ENCODE results near the gene DCAF6.

The DCAF6 gene

DNA sequence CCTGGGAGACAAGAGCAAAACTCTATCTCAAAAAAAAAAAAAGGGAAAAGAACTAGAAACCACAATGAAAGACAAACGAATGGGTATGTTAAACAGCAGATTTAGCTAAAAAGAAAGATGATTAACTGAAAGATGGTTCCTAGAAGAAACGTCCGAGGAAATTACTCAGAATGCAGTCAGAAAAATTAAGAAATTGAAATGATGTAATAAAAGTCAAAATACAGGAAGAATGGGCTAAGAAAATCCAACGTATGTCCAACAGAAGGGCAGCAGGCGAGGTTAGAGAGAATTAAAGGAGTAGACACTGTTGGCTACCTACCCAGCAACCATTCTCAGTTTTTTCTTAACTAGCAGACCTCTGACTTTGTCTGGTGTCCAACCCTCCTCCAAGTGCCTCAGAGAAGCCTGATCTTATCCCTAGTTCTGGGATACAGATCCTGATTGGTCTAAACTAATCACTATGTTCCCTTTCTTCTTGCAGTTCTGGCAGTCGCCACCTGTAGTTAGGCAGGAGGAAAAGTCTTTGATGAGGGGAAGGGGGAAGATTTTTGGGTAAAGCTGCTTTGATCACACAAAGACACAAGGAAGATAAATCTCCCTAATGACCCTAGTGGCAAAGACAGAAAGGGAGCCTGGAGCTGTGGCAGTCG lies 174.5 kb downstream of the DCAF6 start:
- no peak for DNase-seq

DNA sequence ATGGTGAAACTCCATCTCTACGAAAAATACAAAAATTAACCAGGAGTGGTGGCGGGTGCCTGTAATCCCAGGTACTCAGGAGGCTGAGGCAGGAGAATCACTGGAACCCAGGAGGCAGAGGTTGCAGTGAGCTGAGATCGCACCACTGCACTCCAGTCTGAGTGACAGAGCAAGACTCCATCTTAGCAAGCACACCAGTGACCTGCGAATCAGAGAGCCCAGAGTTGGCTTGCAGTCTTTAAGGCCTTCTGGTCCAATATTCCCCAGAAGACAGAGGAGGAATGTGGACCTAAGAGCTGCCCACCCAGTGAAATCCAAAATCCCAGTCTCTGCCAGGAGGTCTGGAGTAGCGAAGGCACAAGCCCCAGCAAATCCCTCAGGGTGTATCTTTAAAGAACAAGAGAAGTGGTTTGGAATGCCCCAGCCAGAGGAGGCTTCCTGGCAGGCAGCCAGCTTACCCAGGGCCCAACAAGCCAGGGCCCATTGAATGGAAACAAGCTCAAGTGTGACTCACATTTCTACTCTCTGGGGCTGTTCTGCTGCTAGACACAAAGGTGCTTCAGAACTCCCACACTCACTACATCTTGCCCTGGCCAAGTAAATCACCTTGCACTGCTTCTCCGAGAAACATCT lies 176.3 kb downstream of the DCAF6 start:
- peak; percentile 43 for DNase-seq

DNA sequence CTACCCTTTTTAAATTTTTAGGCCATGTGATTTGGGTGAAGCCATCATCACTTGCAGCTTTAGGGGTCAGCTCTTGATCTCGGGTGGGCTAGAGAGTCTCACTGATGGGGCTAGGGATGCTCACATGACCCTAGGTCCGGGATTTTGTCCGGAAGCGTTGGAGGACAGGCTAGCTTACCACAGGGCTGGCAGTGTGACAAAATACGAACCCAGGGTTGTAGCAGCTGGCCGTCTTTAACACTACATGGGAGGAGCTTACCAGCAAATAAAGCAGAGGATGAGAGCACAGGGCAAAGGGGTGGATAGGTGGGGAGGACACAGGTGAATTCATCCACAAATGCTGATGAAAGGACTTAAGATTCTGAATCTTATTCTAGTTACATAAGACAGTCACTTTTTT lies 178.4 kb downstream of the DCAF6 start:
- no peak for DNase-seq

DNA sequence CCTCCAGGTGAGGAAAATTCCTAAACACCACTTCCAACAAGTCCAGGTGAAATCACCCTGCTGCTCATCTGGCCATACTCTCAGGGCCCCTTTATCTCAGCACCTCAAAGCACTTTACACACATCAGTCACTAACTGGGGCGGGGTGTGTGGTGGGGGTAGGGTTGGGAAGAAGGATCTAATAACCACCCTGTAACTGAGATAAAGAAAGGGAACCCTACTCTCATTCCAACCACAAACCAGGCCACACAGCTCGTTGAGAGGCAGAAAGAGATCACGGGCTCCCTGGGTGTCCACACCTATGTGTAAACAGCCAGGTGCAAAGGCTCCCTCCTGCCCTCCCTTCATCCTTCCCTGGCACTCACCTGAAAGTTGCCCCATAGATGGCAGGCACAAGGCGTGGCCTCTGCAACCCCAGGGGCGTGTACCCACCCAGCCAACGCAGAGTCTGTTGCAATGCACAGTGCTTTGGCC lies 179.9 kb downstream of the DCAF6 start:
- no peak for DNase-seq

DNA sequence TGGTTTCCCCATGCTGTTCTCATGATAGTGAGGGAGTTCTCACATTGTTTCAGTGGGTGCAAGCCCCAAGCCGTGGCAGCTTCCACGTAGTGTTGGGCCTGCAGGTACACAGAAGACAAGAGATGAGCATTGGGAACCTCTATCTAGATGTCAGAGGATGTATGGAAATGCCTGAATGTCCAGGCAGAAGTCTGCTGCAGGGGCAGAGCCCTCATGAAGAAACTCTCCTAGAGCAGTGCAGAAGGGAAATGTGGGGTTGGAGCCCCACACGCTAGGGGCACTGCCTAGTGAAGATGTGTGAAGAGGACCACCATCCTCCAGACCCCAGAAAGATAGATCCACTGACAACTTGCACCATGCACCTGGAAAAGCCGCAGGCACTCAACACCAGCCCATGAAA lies 183.3 kb downstream of the DCAF6 start:
- DNase-seq, result no peak

DNA sequence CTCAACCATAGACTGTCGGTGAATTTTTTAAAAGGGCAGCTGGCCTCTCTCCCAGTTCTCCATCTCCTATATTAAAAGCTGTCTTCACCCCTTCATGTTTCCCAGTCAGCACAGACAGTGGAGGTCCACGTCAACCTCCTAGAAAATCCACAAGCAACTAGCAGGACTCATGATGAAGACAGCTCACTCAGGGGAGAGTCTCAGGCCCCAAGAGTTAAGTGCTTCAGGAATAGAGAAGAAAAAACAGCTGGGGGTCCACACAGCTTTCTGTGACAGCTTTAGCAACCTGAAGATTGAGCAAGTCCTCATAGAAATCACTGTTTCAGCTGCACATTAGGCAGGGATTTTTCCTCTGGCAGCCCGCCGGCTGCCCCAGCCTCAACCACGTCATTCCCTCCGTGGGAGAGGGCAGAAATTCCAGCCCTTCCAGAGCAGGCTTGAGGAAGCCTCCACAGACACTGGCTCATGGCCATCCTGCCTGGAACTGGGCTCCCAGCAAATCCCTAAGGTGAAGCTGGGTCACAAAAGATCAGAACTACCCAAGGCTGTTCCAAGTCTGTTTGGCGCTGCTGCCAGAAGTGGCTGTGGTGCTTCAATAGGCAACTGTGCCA lies 185.0 kb downstream of the DCAF6 start:
- no peak for DNase-seq

DNA sequence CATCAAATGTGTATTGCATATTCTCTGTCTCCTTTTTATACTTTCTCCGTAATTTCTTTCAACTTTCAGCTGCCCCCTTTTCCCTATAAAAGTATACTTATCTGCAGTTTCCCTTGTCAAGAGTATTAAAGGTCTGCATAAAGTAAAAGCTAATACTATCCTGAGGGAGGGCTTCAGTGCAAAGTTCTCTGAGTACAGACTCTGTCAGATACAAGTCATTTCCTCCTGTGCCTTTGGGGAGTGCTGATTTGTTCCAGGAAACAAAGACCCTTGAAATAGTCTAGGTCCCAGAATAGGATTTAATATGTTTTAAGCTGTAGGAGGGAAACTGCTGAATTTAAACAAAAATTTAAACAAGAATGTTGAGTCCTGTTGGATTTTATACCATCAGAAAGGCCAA lies 188.6 kb downstream of the DCAF6 start:
- DNase-seq, result no peak
